DOHH2 (cell line): ENCODE measurements around the gene TTC28.

Experiments
- CTCF ChIP-seq: fragments of 200-600 bp; sonication (generic); IDR thresholded peaks from one replicate; pipeline ENCODE4 v1.5.1; 2014; ENCODE audit warnings: antibody characterized with exemption, mild to moderate bottlenecking, low read depth, low read length; ENCODE audit not compliant: poor library complexity, severe bottlenecking
- EZH2phosphoT487 ChIP-seq: fragments of 200-600 bp; sonication (generic); IDR thresholded peaks from 2 replicates; pipeline ENCODE4 v1.6.1; 2017; ENCODE audit warnings: borderline replicate concordance, mild to moderate bottlenecking, antibody characterized with exemption, low read length, moderate library complexity, mixed read lengths

- TF ChIP-seq CTCF (no peak), EZH2phosphoT487 (no peak)
Observed at GRCh38 chr22:28442711-28443525, 236.7 kb downstream of the TTC28 start.
